Fibroblast of mammary gland (primary cell): ENCODE results near the gene ELANE.

Experiments
- DNase-seq: peaks from one replicate; pipeline ENCODE4 v3.0.0-alpha.2; 2010; ENCODE audit warnings: low read depth
- H3K4me3 ChIP-seq: 2 replicates; pipeline ENCODE4 v1.5.1; 2011; ENCODE audit warnings: low read depth, mild to moderate bottlenecking, low read length, moderate library complexity; ENCODE audit not compliant: control insufficient read depth
- CTCF ChIP-seq: conservative IDR thresholded peaks from 2 replicates; pipeline ENCODE4 v1.5.1; 2011; ENCODE audit warnings: low read depth, low read length, inconsistent platforms; ENCODE audit not compliant: control insufficient read depth, insufficient read depth

ELANE gene

DNA sequence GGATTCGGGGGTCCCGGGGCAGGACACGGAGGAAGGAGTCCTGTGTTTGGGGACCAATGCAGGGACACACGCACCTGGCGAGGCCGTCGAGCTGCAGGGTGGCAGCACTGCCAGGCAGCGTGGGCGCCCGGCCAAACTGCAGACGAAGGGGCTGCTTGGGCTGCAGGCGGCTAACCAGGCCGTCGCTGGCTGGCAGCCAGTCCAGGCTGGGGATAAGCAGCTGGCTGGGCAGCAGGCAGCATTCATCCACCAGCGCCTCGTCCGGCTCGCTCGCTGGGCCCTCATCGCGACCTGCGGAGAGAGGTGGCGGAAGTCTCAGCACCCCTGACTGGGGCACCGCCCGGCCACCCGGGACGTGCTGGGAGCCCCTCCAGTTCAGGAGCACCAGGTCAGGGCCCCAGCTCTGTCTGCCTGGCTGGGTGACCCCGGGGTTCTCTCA, 18.9 kb downstream of the ELANE start:
- no peak for DNase-seq
- TF ChIP-seq CTCF, result no peak
- H3K4me3 ChIP-seq, result no peak overlapping the region

- DNase-seq, result no peak
- no peak overlapping the region for H3K4me3 ChIP-seq
- TF ChIP-seq CTCF, result no peak
Measured at GRCh38 chr19:871446-872265, 19.6 kb downstream of the ELANE start.

- TF ChIP-seq CTCF, result no peak
- peak; percentile 59 for DNase-seq
- no peak overlapping the region for H3K4me3 ChIP-seq
Measured at GRCh38 chr19:872266-872951, 20.3 kb downstream of the ELANE start.

DNA sequence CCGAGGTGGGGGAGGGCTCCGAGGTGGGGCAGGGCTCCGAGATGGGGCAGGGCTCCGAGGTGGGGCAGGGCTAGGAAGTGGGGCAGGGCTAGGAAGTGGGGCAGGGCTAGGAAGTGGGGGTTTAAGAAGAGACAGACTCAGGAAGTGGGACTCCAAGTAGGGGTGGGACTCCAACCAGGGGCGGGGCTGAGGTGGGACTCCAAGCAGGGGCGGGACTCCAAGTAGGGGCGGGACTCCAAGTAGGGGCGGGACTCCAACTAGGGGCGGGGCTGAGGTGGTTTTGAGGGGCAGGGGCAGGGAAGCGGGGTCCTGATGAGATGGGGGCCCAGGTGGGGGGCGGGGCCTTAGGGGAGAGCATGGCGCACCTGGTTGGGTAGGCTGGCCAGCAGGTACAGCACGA, 21.0 kb downstream of the ELANE start:
- H3K4me3 ChIP-seq, result no peak overlapping the region
- peak; percentile 65 for DNase-seq
- no peak for TF ChIP-seq CTCF

DNA sequence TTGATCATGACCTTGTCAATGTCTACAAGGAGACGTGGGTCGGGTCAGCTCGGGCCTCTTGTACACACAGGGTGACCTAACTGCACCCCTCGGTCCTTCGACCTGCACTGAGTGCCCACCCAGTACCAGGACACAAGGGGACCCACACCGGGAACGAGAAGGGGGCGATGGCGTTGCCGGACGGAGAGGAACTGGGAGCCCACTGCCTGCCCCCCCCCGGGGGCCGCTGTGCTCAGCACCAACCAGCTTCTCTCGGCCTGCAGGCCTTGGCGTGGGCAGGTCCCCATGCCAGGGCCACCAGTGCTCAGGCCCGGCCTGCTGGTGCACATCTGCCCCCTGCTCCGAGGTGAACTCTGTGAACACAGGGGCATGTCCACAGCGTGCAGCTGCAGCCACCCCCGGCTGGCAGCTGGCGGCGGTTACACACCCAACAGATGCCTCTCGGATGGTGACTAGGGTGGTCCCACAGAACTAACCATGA, 21.5 kb downstream of the ELANE start:
- H3K4me3 ChIP-seq, result no peak overlapping the region
- TF ChIP-seq CTCF, result no peak
- DNase-seq, result no peak

DNA sequence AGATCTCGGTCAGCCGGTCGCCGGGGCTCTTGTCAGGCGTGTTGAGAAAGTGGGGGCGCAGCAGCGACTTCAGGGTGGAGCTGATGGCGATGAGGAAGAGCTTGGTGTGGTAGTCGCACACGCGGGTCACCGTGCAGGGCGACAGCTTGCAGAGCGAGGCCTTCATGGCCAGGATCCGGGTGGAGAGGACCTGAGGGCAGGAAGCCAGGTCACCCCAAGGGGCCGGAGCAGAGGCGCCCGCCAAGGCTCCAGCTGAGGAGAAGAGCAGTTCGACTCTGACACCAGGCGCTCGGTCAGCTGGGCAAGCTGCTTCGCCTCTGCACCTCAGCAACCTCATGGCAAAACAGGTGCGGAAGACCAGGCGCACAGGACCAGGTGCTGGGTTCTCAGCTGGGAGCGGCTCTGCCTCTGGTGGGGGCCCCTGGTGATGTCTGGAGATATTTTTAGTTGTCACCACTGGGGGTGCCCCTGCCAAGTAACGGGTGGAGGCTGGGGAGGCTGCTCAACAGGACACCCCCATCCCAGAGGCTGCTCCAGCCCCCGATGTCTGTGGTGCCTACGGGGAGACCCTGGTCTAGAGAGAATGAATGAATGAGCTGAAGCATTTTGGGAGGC, 23.3 kb downstream of the ELANE start:
- no peak overlapping the region for H3K4me3 ChIP-seq
- DNase-seq, result no peak
- no peak for TF ChIP-seq CTCF
